GM04504 (cell line): ENCODE data around the gene CREB3L2.
"Not testable (repeated sequence)": the region's sequence is repeated elsewhere in the genome, so short reads cannot be mapped to it uniquely, and the experiment has no call there.

Source experiments
- DNase-seq: peaks from one replicate; pipeline ENCODE4 v3.0.0-alpha.2; 2012; ENCODE audit warnings: low read depth

CREB3L2 gene, protein sequence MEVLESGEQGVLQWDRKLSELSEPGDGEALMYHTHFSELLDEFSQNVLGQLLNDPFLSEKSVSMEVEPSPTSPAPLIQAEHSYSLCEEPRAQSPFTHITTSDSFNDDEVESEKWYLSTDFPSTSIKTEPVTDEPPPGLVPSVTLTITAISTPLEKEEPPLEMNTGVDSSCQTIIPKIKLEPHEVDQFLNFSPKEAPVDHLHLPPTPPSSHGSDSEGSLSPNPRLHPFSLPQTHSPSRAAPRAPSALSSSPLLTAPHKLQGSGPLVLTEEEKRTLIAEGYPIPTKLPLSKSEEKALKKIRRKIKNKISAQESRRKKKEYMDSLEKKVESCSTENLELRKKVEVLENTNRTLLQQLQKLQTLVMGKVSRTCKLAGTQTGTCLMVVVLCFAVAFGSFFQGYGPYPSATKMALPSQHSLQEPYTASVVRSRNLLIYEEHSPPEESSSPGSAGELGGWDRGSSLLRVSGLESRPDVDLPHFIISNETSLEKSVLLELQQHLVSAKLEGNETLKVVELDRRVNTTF

DNA sequence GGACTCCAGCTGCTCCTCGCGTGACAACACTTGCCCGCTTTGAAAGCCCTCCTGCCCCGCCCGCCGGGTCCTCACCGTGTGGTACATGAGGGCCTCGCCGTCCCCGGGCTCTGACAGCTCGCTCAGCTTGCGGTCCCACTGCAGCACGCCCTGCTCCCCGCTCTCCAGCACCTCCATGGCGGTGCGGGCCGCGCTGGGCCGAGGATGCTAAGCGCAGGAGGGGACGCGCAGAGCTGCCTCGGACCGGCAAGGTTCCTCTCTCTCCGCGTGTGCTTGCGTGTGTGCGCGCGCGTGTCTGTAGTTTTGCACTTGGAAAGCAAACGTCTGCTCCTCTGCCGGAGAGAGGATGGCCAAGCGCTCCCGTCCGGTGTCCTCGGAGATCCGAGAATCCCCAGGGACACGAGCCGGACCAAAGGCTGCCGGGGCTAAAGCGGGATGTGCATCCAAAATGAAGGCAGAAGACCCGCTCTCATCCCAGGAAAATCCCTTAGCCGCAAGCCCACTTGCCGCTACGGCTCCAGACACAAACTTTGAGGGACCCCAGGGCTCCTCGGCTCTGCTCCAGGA is at the start of gene CREB3L2:
Gene CREB3L2 (minus strand): TSS at position 558 of the 567 bp plus-strand sequence. CDS start 381 bp downstream, at position 177.
- DNase-seq: no peak

DNA sequence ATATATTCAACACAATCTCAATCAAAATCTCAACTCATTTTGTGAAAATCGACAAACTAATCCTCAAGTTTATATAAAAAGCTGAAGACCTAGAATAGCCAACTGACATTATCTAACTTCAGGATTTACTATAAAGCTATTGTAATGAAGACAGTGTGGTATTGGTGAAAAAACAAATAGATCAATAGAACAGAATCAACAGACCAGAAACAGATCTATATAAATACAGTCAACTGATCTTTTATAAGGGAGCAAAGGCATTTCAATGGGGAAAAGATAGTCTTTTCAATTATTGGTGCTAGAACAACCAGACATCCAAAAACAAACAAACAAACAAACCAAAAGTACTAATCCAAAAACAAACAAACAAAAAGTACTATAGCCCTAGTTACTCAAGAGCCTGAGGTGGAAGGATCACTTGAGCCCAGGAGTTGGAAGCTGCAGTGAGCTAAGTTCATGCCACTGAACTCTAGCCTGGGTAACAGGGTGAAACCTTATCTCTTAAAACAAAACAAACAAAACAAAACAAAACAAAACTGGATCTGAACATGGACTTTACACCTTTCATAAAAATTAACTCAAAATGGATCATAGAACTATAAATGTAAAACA is 47.7 kb upstream of the CREB3L2 start:
- DNase-seq: no peak

GRCh38 chr7:138047907-138048306 is 46.0 kb upstream of the CREB3L2 start:
- DNase-seq: no peak

GRCh38 chr7:138044897-138045296 is 43.0 kb upstream of the CREB3L2 start:
- no peak for DNase-seq

- not testable (repeated sequence) for DNase-seq
Observed at GRCh38 chr7:138040063-138040462, 38.2 kb upstream of the CREB3L2 start.

- no peak for DNase-seq
Observed at GRCh38 chr7:138036135-138036534, 34.2 kb upstream of the CREB3L2 start.

DNA sequence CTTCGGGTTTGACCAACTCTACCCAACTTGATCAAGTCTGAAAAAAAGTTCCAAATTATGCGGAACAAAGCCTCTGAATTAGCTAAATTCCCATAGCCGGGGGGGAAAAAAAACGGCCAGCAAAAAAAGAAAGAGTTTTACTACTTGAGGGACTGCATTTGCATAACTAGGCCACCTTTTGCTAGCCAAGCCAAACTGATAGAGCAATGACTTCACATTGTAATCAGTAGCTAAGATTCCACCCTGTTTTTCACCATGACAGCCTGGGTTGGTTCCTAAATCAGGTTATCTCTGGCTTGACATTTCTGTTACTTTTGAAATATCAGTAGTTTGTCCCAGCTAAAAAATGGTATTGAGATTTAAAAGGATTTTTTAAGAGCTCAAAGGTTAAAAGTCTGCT is 31.4 kb upstream of the CREB3L2 start:
- no peak for DNase-seq

DNA sequence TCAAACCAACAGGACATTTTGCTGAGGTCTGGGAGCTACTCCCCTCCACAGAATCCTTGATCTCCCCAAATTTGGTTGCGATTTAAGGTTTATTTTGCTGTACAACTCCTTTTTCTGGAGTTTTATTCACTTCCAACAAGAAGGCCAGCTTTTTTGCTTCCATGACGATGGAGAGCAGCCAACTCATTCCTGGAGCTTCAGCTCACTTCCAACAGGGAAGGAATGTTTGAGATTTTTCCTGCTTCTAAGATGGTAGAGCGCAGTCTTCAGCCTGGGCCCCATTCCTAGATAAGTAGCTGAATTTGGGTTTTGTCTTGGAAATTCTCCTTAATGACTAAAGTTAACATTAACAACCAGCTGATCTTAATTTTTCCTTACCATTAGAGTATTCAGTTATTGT is 30.9 kb upstream of the CREB3L2 start:
- DNase-seq: no peak

- DNase-seq: no peak
Observed at GRCh38 chr7:138032186-138032585, 30.3 kb upstream of the CREB3L2 start.

GRCh38 chr7:138030679-138031351 is 28.9 kb upstream of the CREB3L2 start:
- DNase-seq: no peak

DNA sequence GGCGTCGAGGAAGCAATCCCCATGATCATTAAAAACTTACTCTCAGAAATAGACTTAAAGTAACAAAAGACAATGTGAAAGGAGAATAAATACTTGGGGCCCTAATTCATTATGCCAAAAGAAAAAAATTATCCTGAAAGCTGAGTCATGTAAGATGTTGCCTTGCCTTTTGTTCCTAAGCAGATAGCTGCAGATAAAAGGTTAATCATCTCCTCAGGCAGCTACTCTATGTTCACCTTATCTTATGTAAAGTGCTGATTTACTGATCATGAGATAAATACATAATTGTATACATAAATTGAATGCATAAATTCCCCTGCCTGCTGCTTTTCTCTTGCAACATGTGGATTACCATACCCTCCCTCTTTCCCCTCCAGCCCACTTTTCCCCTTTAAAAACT is 28.1 kb upstream of the CREB3L2 start:
- no peak for DNase-seq

GRCh38 chr7:138029126-138029525 is 27.2 kb upstream of the CREB3L2 start:
- no peak for DNase-seq

GRCh38 chr7:138027100-138027499 is 25.2 kb upstream of the CREB3L2 start:
- DNase-seq: no peak

GRCh38 chr7:138025215-138026186 is 23.6 kb upstream of the CREB3L2 start:
- no peak for DNase-seq

DNA sequence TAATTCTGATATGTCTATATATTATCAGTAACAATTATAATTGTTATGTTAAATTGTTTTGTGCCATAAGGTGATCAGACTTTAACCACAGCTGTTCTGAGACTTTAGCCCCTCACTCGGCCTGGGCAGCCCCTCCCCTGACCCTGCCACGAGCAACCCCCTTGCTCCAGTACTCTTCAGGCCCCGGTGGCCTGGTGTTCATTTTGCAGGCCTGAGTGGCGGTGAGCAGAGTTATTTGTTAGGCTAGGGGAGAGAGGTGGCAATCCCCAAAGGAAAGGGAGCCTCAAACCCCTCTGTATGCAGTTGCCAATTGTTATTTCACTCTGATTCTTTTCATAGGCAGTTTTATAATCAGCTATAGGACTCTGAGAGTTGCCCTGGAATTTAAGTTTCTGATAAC is 22.9 kb upstream of the CREB3L2 start:
- DNase-seq: no peak

GRCh38 chr7:138024343-138024691 is 22.4 kb upstream of the CREB3L2 start:
- DNase-seq: no peak

DNA sequence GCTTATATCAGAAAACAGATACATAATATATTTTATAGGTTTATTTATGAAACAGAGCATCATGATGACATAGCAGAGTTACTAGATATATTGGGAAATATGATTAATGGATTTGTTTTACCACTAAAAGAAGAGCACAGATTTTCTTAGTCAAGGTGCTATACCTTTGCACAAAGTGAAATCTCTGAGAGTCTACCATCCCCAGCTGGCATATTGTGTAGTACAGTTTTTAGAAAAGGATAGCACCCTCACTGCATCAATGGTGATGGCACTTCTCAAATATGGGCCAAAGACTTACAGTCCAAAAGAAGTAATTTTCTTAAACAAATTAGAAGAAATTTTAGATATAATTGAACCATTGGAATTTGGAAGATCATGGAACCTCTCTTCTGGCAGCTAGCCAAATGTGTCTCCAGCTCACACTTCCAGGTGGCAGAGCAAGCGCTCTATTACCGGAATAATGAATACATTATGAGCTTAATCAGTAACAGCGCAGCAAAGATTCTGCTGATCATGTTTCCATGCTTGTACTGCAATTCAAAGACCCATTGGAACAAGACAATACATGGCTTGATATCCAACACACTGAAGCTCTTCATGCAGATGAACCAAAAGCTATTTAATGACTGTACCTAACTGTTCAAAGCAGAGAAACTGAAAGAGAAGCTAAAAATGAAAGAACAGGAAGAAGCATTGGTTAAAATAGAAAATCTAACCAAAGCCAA is 21.9 kb upstream of the CREB3L2 start:
- no peak for DNase-seq

DNA sequence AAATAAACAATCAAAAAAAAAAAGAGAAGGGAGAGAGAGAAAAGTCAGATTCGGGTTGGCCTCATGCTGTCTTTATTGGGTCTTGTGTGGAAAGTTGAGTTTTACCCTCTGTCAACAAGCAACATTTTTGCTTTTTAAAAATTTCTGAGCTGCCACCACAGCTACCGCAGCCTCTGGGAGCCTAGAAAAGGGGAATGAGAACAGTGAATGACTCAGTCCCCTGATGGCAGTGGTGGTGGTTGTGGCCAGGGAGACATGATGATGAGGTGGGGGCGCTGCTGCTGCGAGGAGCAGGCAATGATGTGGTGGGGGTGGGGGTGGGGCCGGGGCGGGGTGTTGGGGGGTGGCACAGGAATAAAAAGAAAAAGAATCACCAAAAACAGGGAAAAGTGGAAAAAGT is 20.0 kb upstream of the CREB3L2 start:
- no peak for DNase-seq

DNA sequence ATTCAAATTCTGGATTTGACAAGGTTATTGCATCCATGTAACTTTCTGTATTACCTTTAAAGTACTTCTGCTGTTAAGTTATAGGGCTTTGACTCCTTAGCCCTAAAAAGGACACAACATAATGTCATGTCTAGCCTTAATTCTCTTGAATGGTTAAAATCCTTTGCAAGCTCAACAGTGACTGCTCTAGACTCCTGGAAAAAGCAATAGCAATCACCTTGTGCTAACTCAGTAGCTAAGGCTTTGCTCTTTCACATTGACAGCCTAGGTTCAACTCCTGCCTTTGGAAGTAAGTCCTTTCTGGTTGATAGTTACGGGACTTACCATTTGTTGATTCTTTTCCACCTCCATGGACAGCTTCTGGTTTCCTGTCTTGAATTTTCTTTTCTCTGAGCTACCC is 16.1 kb upstream of the CREB3L2 start:
- DNase-seq: no peak

DNA sequence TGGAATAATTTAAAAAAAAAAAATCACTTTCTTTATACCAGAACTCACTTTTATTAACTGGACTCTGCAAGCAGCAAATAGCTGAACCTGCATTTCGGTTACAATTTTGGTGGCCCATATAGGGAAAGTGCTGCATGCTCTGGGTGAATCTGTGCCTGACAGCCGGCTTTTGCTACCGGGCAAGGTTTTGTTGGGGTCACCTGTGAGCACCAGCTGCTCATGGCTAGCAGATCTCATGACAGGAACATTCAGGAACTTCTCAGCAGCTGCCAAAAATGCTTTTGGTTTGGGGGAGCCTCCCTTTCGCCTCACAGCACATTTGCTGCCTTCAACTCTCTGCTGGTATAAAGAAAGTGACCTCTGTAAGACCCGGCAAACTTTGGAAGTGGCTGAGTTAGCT is 13.2 kb upstream of the CREB3L2 start:
- DNase-seq: no peak

- no peak for DNase-seq
Observed at GRCh38 chr7:138014686-138015085, 12.8 kb upstream of the CREB3L2 start.
